OCI-LY7 (cell line): Measurements from ENCODE around the gene TM7SF2. TPM values are rescaled to one million over a fixed set of nuclear protein-coding genes. Genes with fewer than 3 reads are reported as not detected.

Experiments used
- BruUV-seq: library from RNA; stranded (reverse); fragments of 400-500 nt; replicated peaks from 2 replicates; lab custom pipeline; 2021; lab: Mats Ljungman, UMichigan
- CTCF ChIA-PET: fragments of 300-600 bp; sonication (Branson Sonifier 250); formaldehyde crosslinking; loops from one replicate; lab custom pipeline; 2022; ENCODE audit warnings: antibody characterized with exemption; ENCODE audit not compliant: unreplicated experiment; lab: Charles Lee
- POLR2A ChIA-PET: fragments of 300-600 bp; sonication (Branson Sonifier 250); formaldehyde crosslinking; loops from one replicate; lab custom pipeline; 2022; ENCODE audit warnings: antibody characterized with exemption; lab: Charles Lee
- DNase-seq: peaks from one replicate; pipeline ENCODE4 v3.0.0-alpha.2; 2015; ENCODE audit warnings: low spot score
- H2AFZ ChIP-seq: fragments of 200-600 bp; sonication (generic), shearing (Covaris generic); 2 replicates; pipeline ENCODE4 v1.6.1; 2014; ENCODE audit warnings: mild to moderate bottlenecking, antibody characterized with exemption, low read length, moderate library complexity
- H3K27ac ChIP-seq: fragments of 200-600 bp; sonication (generic); 2 replicates; pipeline ENCODE4 v1.5.1; 2014; ENCODE audit warnings: mixed run types, low read depth, mild to moderate bottlenecking, moderate library complexity, low read length, inconsistent platforms; ENCODE audit not compliant: poor library complexity, severe bottlenecking
- H3K36me3 ChIP-seq: fragments of 200-600 bp; sonication (generic); 2 replicates; pipeline ENCODE4 v1.6.1; 2014; ENCODE audit warnings: mild to moderate bottlenecking, antibody characterized with exemption, low read length, moderate library complexity, mixed read lengths; ENCODE audit not compliant: insufficient read depth
- H3K4me1 ChIP-seq: fragments of 200-600 bp; sonication (generic); 2 replicates; pipeline ENCODE4 v1.5.1; 2014; ENCODE audit warnings: mild to moderate bottlenecking, low read length; ENCODE audit not compliant: insufficient read depth, poor library complexity, severe bottlenecking
- H3K4me2 ChIP-seq: fragments of 200-600 bp; sonication (generic); 2 replicates; pipeline ENCODE4 v1.6.1; 2014; ENCODE audit warnings: mild to moderate bottlenecking, low read length
- H3K4me3 ChIP-seq: fragments of 200-600 bp; sonication (generic); 2 replicates; pipeline ENCODE4 v1.5.1; 2014; ENCODE audit warnings: mild to moderate bottlenecking, low read depth, low read length; ENCODE audit not compliant: poor library complexity, severe bottlenecking
- H3K79me2 ChIP-seq: fragments of 200-600 bp; sonication (generic); 2 replicates; pipeline ENCODE4 v1.6.1; 2016; ENCODE audit warnings: low read depth, mild to moderate bottlenecking, low read length, moderate library complexity, mixed read lengths; ENCODE audit not compliant: insufficient read depth
- H3K9me2 ChIP-seq: fragments of 200-600 bp; sonication (generic); 2 replicates; pipeline ENCODE4 v1.6.1; 2016; ENCODE audit warnings: mild to moderate bottlenecking, low read length, mixed read lengths; ENCODE audit not compliant: insufficient read depth
- H3K9me3 ChIP-seq: fragments of 200-600 bp; sonication (generic); 2 replicates; pipeline ENCODE4 v1.6.1; 2014; ENCODE audit warnings: mild to moderate bottlenecking, mixed run types, low read length, mixed read lengths
- H4K20me1 ChIP-seq: fragments of 200-600 bp; sonication (generic); 2 replicates; pipeline ENCODE4 v1.6.1; 2014; ENCODE audit warnings: mild to moderate bottlenecking, antibody characterized with exemption, low read length, moderate library complexity, mixed read lengths; ENCODE audit not compliant: insufficient read depth
- EZH2phosphoT487 ChIP-seq: fragments of 200-600 bp; sonication (generic); IDR thresholded peaks from 2 replicates; pipeline ENCODE4 v1.6.1; 2018; ENCODE audit warnings: low read depth, borderline replicate concordance, mild to moderate bottlenecking, mixed run types, antibody characterized with exemption, low read length, moderate library complexity, mixed read lengths
- intact Hi-C: fragments of 100-400 bp; cut with micrococcal nuclease; formaldehyde crosslinking; loops from one replicate; pipeline ENCODE4 v1.10.0; 2022; ENCODE audit not compliant: unreplicated experiment
- total RNA-seq, 2 experiments: library from RNA; depleted of rRNA in 1 of 2; stranded (reverse); fragments of >200 nt in 1 of 2; shearing (Covaris generic) in 1 of 2; gene quantifications; 2 replicates each; pipeline ENCODE4 v1.2.3, GENCODE V29; 2014 to 2022
- TF ChIP-seq, protein P1 (sequence below): fragments of 200-600 bp; sonication (generic); conservative IDR thresholded peaks from 2 replicates; pipeline ENCODE4 v1.5.1; 2014; ENCODE audit warnings: mild to moderate bottlenecking, antibody characterized with exemption, low read length, moderate library complexity, mixed read lengths

The TM7SF2 gene
- total RNA-seq, 2 experiments from 2014 or later, result 25.8 to 54.1 TPM

DNA sequence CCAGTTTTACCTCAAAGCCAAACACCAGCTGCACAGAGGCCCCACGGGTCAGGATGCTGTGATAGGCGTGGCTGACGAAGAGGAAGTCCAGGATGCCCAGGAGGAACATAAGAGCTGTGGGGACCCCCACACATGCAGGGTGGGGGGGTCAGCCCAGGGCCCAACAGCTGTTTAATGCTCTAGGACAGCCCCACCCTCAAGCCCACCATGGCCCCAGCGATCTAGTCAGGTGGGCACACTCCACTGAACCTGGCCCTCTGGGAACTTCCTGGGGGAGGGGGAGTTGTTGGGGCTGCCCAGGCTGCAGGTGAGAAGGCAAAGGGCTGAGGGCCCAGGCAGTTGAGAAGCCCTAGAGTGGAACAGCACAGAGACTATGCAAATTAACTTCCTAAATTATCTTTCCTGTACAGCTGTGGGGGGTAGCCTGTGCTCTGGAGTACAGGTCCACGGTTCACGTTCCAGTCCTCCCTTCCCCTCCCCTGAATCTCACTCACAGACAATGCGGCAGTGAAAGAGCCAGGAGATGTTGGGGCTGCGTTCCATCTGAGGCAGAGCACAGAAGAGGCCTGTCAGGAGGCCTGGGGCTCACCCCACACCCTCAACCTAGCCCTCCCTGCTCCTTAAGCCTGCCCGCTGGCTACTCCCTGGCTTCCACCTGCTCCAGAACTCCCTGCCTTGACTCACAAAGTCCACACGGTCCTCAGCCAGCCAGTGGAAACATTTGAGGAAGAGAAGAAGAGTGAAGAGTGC, 20.7 kb downstream of the TM7SF2 start:
- BruUV-seq, result no TSS peak
- H4K20me1 ChIP-seq, result no peaks in the 10 kb centered on the region
- intact Hi-C loops, result loop anchor here (1.0 to 5.0 kb wide), 5 partner anchors 10 to 280 kb away; partner anchors contain the start of genes CAPN1, FAU, MRPL49 and ZNHIT2

DNA sequence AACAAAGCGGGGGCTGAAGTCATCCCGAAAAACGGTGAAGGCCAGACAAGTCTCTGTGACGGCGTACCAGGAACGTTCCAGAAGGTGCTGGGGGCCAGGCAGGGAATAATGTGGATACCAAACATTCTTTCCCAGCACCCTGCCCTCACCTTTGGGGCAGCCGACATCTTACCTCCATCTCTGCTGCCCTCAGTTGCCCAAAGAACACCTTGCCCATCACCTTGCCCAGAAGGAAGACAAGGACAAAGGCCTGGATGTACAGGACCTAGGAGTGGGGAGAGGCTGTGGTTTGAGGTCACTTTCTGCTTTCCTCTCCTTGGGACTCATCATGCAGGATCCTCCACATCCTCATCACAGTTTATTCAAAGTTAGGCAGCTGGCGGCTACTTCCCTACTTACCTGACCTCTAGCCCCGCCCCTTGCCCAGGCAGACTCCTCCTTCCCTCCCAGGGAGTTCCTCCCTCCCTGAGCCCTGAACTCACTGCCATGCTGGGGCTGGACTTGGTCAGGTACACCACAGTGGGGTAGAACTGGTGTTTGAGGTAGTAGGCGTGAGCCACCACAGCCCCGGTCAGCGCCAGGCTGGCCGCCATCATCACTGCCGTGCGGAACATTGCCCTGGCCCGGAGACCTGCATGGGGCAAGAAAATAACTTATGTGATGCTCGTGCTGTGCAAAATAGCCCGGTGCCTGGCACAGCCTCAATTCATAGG, 21.5 kb downstream of the TM7SF2 start:
- H3K79me2 ChIP-seq, result peaks cover 56% of the 10 kb centered on the region
- TF ChIP-seq EZH2phosphoT487, result no peak
- TF ChIP-seq, protein P1, sequence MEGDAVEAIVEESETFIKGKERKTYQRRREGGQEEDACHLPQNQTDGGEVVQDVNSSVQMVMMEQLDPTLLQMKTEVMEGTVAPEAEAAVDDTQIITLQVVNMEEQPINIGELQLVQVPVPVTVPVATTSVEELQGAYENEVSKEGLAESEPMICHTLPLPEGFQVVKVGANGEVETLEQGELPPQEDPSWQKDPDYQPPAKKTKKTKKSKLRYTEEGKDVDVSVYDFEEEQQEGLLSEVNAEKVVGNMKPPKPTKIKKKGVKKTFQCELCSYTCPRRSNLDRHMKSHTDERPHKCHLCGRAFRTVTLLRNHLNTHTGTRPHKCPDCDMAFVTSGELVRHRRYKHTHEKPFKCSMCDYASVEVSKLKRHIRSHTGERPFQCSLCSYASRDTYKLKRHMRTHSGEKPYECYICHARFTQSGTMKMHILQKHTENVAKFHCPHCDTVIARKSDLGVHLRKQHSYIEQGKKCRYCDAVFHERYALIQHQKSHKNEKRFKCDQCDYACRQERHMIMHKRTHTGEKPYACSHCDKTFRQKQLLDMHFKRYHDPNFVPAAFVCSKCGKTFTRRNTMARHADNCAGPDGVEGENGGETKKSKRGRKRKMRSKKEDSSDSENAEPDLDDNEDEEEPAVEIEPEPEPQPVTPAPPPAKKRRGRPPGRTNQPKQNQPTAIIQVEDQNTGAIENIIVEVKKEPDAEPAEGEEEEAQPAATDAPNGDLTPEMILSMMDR, result no peak
- BruUV-seq, result TSS peak; percentile 95
- H3K27ac ChIP-seq, result peak overlapping the region; percentile 98
- H3K9me3 ChIP-seq, result no peaks in the 10 kb centered on the region
- H3K4me3 ChIP-seq, result peak overlapping the region; percentile 98
- no peaks in the 10 kb centered on the region for H3K9me2 ChIP-seq
- no peak overlapping the region for H2AFZ ChIP-seq
- POLR2A ChIA-PET, result interaction anchor here (0.6 to 6.1 kb wide), 6 partner anchors 11 to 285 kb away, joined by 3 to 47 read pairs (median 4); partner anchors contain the start of genes FAU, MRPL49, SPDYC and TM7SF2
- intact Hi-C loops, result loop anchor here (1.0 to 5.0 kb wide), 5 partner anchors 11 to 281 kb away; partner anchors contain the start of genes CAPN1, FAU, MRPL49 and ZNHIT2
- peaks cover 55% of the 10 kb centered on the region for H3K4me1 ChIP-seq
- H3K36me3 ChIP-seq, result peaks cover 58% of the 10 kb centered on the region
- H4K20me1 ChIP-seq, result no peaks in the 10 kb centered on the region
- peak; percentile 91 for DNase-seq
- H3K4me2 ChIP-seq, result peak overlapping the region; percentile 99
- CTCF ChIA-PET, result no interaction called here

More for the DNA sequence above, 20.7 kb downstream of the TM7SF2 start:
- no peak for TF ChIP-seq EZH2phosphoT487
- TF ChIP-seq, protein P1, result no peak
- peaks cover 66% of the 10 kb centered on the region for H3K36me3 ChIP-seq
- no peak overlapping the region for H2AFZ ChIP-seq
- peak overlapping the region; percentile 98 for H3K4me3 ChIP-seq
- H3K4me2 ChIP-seq, result peak overlapping the region; percentile 99
- POLR2A ChIA-PET, result interaction anchor here (0.6 to 6.1 kb wide), 10 partner anchors 11 to 62 kb away, joined by 3 to 47 read pairs (median 5); partner anchors contain the start of genes CAPN1, FAU, MRPL49 and TM7SF2
- CTCF ChIA-PET, result interaction anchor here (0.9 kb wide), 1 partner anchor 283 kb away, joined by 5 read pairs; no protein-coding TSS in a partner anchor
- peak overlapping the region; percentile 98 for H3K27ac ChIP-seq
- DNase-seq, result peak; percentile 98
- peaks cover 56% of the 10 kb centered on the region for H3K4me1 ChIP-seq
- H3K9me3 ChIP-seq, result no peaks in the 10 kb centered on the region
- H3K9me2 ChIP-seq, result no peaks in the 10 kb centered on the region
- peaks cover 56% of the 10 kb centered on the region for H3K79me2 ChIP-seq
